Measurements from ENCODE around the gene EPHA2. TPM values are rescaled to one million over a fixed set of nuclear protein-coding genes. Genes with fewer than 3 reads are reported as not detected.

The EPHA2 gene
- total RNA-seq, 1 experiment from 2014 or later: 248 TPM

GRCh38 chr1:16184557-16185303 lies 28.9 kb upstream of the EPHA2 start:
- ChIA-PET POLR2A (interaction anchor here (0.8 to 10.2 kb wide), 11 partner anchors 11 to 106 kb away, joined by 3 to 153 read pairs (median 14); partner anchors contain the start of gene EPHA2), CTCF (interaction anchor here (0.6 to 14.5 kb wide), 7 partner anchors 19 to 184 kb away, joined by 3 to 373 read pairs (median 3); partner anchors contain the start of gene FAM131C)
- H3K4me3 Mint-ChIP-seq (ENCODE audit: unreplicated experiment): peak overlapping the region; percentile 21
- no TSS peak for BruUV-seq (replicated peaks)
- H3K27ac Mint-ChIP-seq (ENCODE audit: low read depth, unreplicated experiment): peak overlapping the region; percentile 75
- H3K9me3 Mint-ChIP-seq (ENCODE audit: unreplicated experiment): no peaks in the 10 kb centered on the region
- no peaks in the 10 kb centered on the region for H3K27me3 Mint-ChIP-seq (ENCODE audit: insufficient read depth, unreplicated experiment)
- DNase-seq (ENCODE audit: unreplicated experiment): peak; percentile 69
- peaks cover 47% of the 10 kb centered on the region for H3K4me1 Mint-ChIP-seq (ENCODE audit: insufficient read depth, unreplicated experiment)
- H3K36me3 Mint-ChIP-seq (ENCODE audit: insufficient read depth, unreplicated experiment): no peaks in the 10 kb centered on the region
- intact Hi-C loops (cut with micrococcal nuclease): loop anchor here (5.0 kb wide), 1 partner anchor 37 kb away; no protein-coding TSS in a partner anchor
- TF ChIP-seq CTCF (IDR thresholded peaks at IDR 0.05; ENCODE audit: unreplicated experiment): no peak

GRCh38 chr1:16183765-16184556 lies 28.1 kb upstream of the EPHA2 start:
- Mint-ChIP-seq H3K4me1 (ENCODE audit: insufficient read depth, unreplicated experiment) (peaks cover 47% of the 10 kb centered on the region), H3K9me3 (ENCODE audit: unreplicated experiment) (no peaks in the 10 kb centered on the region), H3K4me3 (ENCODE audit: unreplicated experiment) (peak overlapping the region; percentile 21), H3K27me3 (ENCODE audit: insufficient read depth, unreplicated experiment) (no peaks in the 10 kb centered on the region), H3K36me3 (ENCODE audit: insufficient read depth, unreplicated experiment) (no peaks in the 10 kb centered on the region), H3K27ac (ENCODE audit: low read depth, unreplicated experiment) (peak overlapping the region; percentile 75)
- POLR2A ChIA-PET: interaction anchor here (0.8 to 10.2 kb wide), 16 partner anchors 10 to 335 kb away, joined by 3 to 153 read pairs (median 4); partner anchors contain the start of gene EPHA2
- CTCF ChIA-PET: interaction anchor here (0.5 to 14.5 kb wide), 7 partner anchors 21 to 162 kb away, joined by 3 to 373 read pairs (median 3); partner anchors contain the start of gene FAM131C
- intact Hi-C loops (cut with micrococcal nuclease): loop anchor here (5.0 kb wide), 1 partner anchor 37 kb away; no protein-coding TSS in a partner anchor
- no TSS peak for BruUV-seq (replicated peaks)
- TF ChIP-seq CTCF (IDR thresholded peaks at IDR 0.05; ENCODE audit: unreplicated experiment): no peak
- peak; percentile 70 for DNase-seq (ENCODE audit: unreplicated experiment)

- peaks cover 47% of the 10 kb centered on the region for H3K4me1 Mint-ChIP-seq (ENCODE audit: insufficient read depth, unreplicated experiment)
- no peak overlapping the region for H3K4me3 Mint-ChIP-seq (ENCODE audit: unreplicated experiment)
- CTCF ChIA-PET: interaction anchor here (0.6 to 14.5 kb wide), 4 partner anchors 18 to 105 kb away, joined by 3 to 373 read pairs (median 4); partner anchors contain the start of gene FAM131C
- POLR2A ChIA-PET: interaction anchor here (0.6 to 10.2 kb wide), 16 partner anchors 9 to 349 kb away, joined by 3 to 153 read pairs (median 3); partner anchors contain the start of gene EPHA2
- peak; percentile 98 for DNase-seq (ENCODE audit: unreplicated experiment)
- peak overlapping the region; percentile 75 for H3K27ac Mint-ChIP-seq (ENCODE audit: low read depth, unreplicated experiment)
- H3K27me3 Mint-ChIP-seq (ENCODE audit: insufficient read depth, unreplicated experiment): no peaks in the 10 kb centered on the region
- intact Hi-C loops (cut with micrococcal nuclease): loop anchor here (5.0 kb wide), 1 partner anchor 36 kb away; no protein-coding TSS in a partner anchor
- H3K36me3 Mint-ChIP-seq (ENCODE audit: insufficient read depth, unreplicated experiment): no peaks in the 10 kb centered on the region
- BruUV-seq (replicated peaks): no TSS peak
- H3K9me3 Mint-ChIP-seq (ENCODE audit: unreplicated experiment): no peaks in the 10 kb centered on the region
- no peak for TF ChIP-seq CTCF (IDR thresholded peaks at IDR 0.05; ENCODE audit: unreplicated experiment)
These were observed 27.3 kb upstream of the EPHA2 start for GRCh38 chr1:16183179-16183578.

Data from MCF 10A (cell line).